Posterior cingulate gyrus (tissue), 11 donors: ENCODE results near the gene TPT1.
"Not testable (repeated sequence)": the region's sequence is repeated elsewhere in the genome, so short reads cannot be mapped to it uniquely, and the experiment has no call there.

Experiments used
- DNase-seq, 10 donors: peaks; one replicate each; pipeline versions ENCODE4 v3.0.0 to v3.0.0-alpha.2; 2020 to 2021; ENCODE audit warnings: mixed read lengths in 3 of 10
- intact Hi-C: fragments of 100-400 bp; cut with DNase I; formaldehyde crosslinking; loops from one replicate; pipeline ENCODE4 v1.15.1; 2023

Gene TPT1

GRCh38 chr13:45368571-45368970, 27.6 kb upstream of the TPT1 start:
- DNase-seq, result no peak
- intact Hi-C loops, result no loop called here

- intact Hi-C loops, result no loop called here
- DNase-seq, result no peak
These were observed 27.0 kb upstream of the TPT1 start for GRCh38 chr13:45368005-45368404.

- peak in 1 of 10 donors; percentile 19 for DNase-seq
- intact Hi-C loops, result no loop called here
These were observed 26.4 kb upstream of the TPT1 start for GRCh38 chr13:45367358-45367757.

- no peak for DNase-seq
- intact Hi-C loops, result no loop called here
These were observed 24.5 kb upstream of the TPT1 start for GRCh38 chr13:45365558-45365885.

GRCh38 chr13:45364876-45365557, 24.0 kb upstream of the TPT1 start:
- intact Hi-C loops, result no loop called here
- DNase-seq, result no peak

GRCh38 chr13:45362939-45363338, 22.0 kb upstream of the TPT1 start:
- intact Hi-C loops, result no loop called here
- DNase-seq, result no peak

GRCh38 chr13:45361596-45362206, 20.7 kb upstream of the TPT1 start:
- intact Hi-C loops, result no loop called here

GRCh38 chr13:45356966-45357672, 16.1 kb upstream of the TPT1 start:
- no peak for DNase-seq
- intact Hi-C loops, result no loop called here

More at GRCh38 chr13:45361596-45362206, 20.7 kb upstream of the TPT1 start:
- DNase-seq, result no peak

GRCh38 chr13:45353895-45354294, 12.9 kb upstream of the TPT1 start:
- intact Hi-C loops, result no loop called here
- no peak for DNase-seq

GRCh38 chr13:45352031-45352430, 11.0 kb upstream of the TPT1 start:
- intact Hi-C loops, result no loop called here
- no peak for DNase-seq

- intact Hi-C loops, result no loop called here
- DNase-seq, result no peak
These were observed 9.2 kb upstream of the TPT1 start for GRCh38 chr13:45350152-45350551.

GRCh38 chr13:45349438-45349837, 8.5 kb upstream of the TPT1 start:
- intact Hi-C loops, result no loop called here
- DNase-seq, result no peak

- intact Hi-C loops, result not testable (repeated sequence)
These were observed 3.1 kb upstream of the TPT1 start for GRCh38 chr13:45344064-45344463.

GRCh38 chr13:45343102-45343501, 2.1 kb upstream of the TPT1 start:
- peak in 1 of 10 donors; percentile 29 for DNase-seq
- intact Hi-C loops, result not testable (repeated sequence)

More at GRCh38 chr13:45344064-45344463, 3.1 kb upstream of the TPT1 start:
- DNase-seq, result not testable (repeated sequence)

- DNase-seq, intact Hi-C loops: not testable (repeated sequence)
These were observed 1.7 kb upstream of the TPT1 start for GRCh38 chr13:45342668-45343067.

- DNase-seq, result peak in 1 of 10 donors; percentile 65
- intact Hi-C loops, result no loop called here
These were observed 967 bp upstream of the TPT1 start for GRCh38 chr13:45341799-45342500.

- DNase-seq, result peak; percentile 78 to 97 (median 85)
- intact Hi-C loops, result no loop called here
These were observed 455 bp downstream of the TPT1 start for GRCh38 chr13:45340422-45341033.

- intact Hi-C loops, result no loop called here
- peak in 1 of 10 donors; percentile 75 for DNase-seq
These were observed 1.1 kb downstream of the TPT1 start for GRCh38 chr13:45339867-45340266.

- DNase-seq, result no peak
- intact Hi-C loops, result no loop called here
These were observed 1.6 kb downstream of the TPT1 start for GRCh38 chr13:45339399-45339798.

GRCh38 chr13:45337803-45338202, 3.2 kb downstream of the TPT1 start:
- intact Hi-C loops, result no loop called here
- no peak for DNase-seq

GRCh38 chr13:45337395-45337794, 3.6 kb downstream of the TPT1 start:
- intact Hi-C loops, result no loop called here
- DNase-seq, result no peak
